HG03139 (cell line): Measurements from ENCODE around the gene C17orf75.
"Not testable (repeated sequence)": the region's sequence is repeated elsewhere in the genome, so short reads cannot be mapped to it uniquely, and the experiment has no call there.

Experiments
- ATAC-seq: cut with Tn5 transposase; IDR thresholded peaks from one replicate; pipeline ENCODE4 v1.9.1; 2021; ENCODE audit not compliant: unreplicated experiment

Gene C17orf75

GRCh38 chr17:32341857-32342602 lies at the start of gene C17orf75:
Gene C17orf75, minus strand, starts transcription at chr17:32342173. Its CDS starts 34 bp downstream, at chr17:32342139.
- ATAC-seq, result peak; percentile 69

- ATAC-seq, result no peak
Measured at GRCh38 chr17:32388613-32389459, 46.9 kb upstream of the C17orf75 start.

- ATAC-seq, result not testable (repeated sequence)
Measured at GRCh38 chr17:32388128-32388527, 46.2 kb upstream of the C17orf75 start.

GRCh38 chr17:32386844-32387243 lies 44.9 kb upstream of the C17orf75 start:
- no peak for ATAC-seq

GRCh38 chr17:32385971-32386370 lies 44.0 kb upstream of the C17orf75 start:
- no peak for ATAC-seq

GRCh38 chr17:32385121-32385520 lies 43.1 kb upstream of the C17orf75 start:
- no peak for ATAC-seq

GRCh38 chr17:32383926-32384434 lies 42.0 kb upstream of the C17orf75 start:
- no peak for ATAC-seq

GRCh38 chr17:32382526-32383223 lies 40.7 kb upstream of the C17orf75 start:
- no peak for ATAC-seq

- no peak for ATAC-seq
Measured at GRCh38 chr17:32370426-32370825, 28.5 kb upstream of the C17orf75 start.

- ATAC-seq, result no peak
Measured at GRCh38 chr17:32361270-32361669, 19.3 kb upstream of the C17orf75 start.

GRCh38 chr17:32357615-32358014 lies 15.6 kb upstream of the C17orf75 start:
- no peak for ATAC-seq

- ATAC-seq, result no peak
Measured at GRCh38 chr17:32356750-32357149, 14.8 kb upstream of the C17orf75 start.

GRCh38 chr17:32356378-32356743 lies 14.4 kb upstream of the C17orf75 start:
- no peak for ATAC-seq

- ATAC-seq, result no peak
Measured at GRCh38 chr17:32355649-32356377, 13.8 kb upstream of the C17orf75 start.

GRCh38 chr17:32352734-32353133 lies 10.8 kb upstream of the C17orf75 start:
- ATAC-seq, result not testable (repeated sequence)

GRCh38 chr17:32350666-32351418 lies 8.9 kb upstream of the C17orf75 start:
- no peak for ATAC-seq

GRCh38 chr17:32349854-32350665 lies 8.1 kb upstream of the C17orf75 start, which contains the start of gene ZNF207:
Gene ZNF207, plus strand, starts transcription at chr17:32350157. Its CDS starts 129 bp downstream, at chr17:32350286.
- peak; percentile 89 for ATAC-seq

- ATAC-seq, result no peak
Measured at GRCh38 chr17:32349503-32349853, 7.5 kb upstream of the C17orf75 start.

- ATAC-seq, result no peak
Measured at GRCh38 chr17:32348483-32348800, 6.5 kb upstream of the C17orf75 start.
